ENCODE results near the gene NOS3.

DNA sequence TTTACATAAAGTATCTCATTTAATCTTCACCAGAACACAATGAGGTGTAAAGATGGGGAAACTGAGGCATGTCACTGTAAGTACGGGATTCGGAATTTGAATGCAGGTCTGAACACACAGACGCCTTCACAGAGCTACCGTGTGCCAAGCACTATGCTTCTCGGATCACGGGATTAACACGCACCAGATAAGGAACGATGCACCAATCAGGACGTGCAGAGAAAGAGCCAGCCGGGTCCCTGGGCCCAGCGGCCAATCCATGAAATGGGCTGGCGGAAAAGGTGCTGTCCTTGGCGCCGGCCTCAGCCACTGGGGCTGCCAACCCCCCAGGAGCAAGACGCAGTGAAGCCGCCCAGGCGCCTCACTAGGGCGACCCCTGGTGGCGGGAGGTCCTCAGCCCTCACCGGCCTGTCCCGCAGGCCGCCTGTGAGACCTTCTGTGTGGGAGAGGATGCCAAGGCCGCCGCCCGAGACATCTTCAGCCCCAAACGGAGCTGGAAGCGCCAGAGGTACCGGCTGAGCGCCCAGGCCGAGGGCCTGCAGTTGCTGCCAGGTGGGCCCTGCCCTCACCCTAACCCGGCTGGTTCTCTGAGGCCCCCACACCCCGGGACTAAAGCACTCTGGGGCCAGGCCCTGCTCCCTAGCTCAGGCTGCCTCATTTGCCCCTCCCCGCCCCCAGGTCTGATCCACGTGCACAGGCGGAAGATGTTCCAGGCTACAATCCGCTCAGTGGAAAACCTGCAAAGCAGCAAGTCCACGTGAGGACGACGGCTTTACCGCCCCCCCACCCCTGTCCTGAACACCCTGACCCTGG lies 17.9 kb downstream of the NOS3 start:
- TF ChIP-seq POLR2AphosphoS5 (IDR thresholded peaks at IDR 0.05; ENCODE audit: low read depth, low read length): peak; percentile 73
- no peak for TF ChIP-seq SIN3A (IDR thresholded peaks at IDR 0.05; ENCODE audit: borderline replicate concordance, insufficient read depth, low read length)

Measured in PFSK-1 (cell line).